Mammary epithelial cell (primary cell): ENCODE data around the gene JPH3.

Experiments used
- EZH2 ChIP-seq: IDR thresholded peaks from 2 replicates; pipeline ENCODE4 v1.6.1; 2012; ENCODE audit warnings: low read length, inconsistent platforms, borderline replicate concordance
- TF ChIP-seq, protein P1 (sequence below), 2 donors: IDR thresholded peaks in 1 of 2; conservative IDR thresholded peaks in 1 of 2; 2 replicates each; pipeline ENCODE4 v1.5.1; 2011 to 2012; ENCODE audit warnings: inconsistent platforms in 2 of 2, low read length in 2 of 2, mild to moderate bottlenecking in 2 of 2, control low read depth in 1 of 2, low read depth in 1 of 2; ENCODE audit not compliant: insufficient read depth in 1 of 2; ENCODE audit errors: extremely low read depth in 1 of 2

DNA sequence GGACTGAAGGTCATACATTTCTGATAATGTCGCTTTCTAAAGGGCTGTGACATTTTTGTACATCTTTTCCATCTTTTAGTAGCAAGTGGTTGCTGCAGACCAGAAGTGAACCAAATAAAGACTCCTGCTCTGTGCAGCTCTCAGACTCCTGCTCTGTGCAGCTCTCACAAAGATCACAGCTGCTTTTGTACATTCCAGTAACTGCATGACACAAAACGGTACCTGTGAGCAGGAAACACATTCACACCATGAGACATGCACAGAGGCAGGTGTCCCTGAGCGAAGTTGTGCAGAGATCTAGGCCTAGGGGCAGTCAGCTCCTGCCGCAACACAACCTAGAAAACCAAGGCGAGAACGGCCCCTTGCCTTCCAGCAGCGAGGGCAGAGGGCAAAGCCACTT, 95.9 kb downstream of the JPH3 start:
- TF ChIP-seq, protein P1, sequence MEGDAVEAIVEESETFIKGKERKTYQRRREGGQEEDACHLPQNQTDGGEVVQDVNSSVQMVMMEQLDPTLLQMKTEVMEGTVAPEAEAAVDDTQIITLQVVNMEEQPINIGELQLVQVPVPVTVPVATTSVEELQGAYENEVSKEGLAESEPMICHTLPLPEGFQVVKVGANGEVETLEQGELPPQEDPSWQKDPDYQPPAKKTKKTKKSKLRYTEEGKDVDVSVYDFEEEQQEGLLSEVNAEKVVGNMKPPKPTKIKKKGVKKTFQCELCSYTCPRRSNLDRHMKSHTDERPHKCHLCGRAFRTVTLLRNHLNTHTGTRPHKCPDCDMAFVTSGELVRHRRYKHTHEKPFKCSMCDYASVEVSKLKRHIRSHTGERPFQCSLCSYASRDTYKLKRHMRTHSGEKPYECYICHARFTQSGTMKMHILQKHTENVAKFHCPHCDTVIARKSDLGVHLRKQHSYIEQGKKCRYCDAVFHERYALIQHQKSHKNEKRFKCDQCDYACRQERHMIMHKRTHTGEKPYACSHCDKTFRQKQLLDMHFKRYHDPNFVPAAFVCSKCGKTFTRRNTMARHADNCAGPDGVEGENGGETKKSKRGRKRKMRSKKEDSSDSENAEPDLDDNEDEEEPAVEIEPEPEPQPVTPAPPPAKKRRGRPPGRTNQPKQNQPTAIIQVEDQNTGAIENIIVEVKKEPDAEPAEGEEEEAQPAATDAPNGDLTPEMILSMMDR (conservative IDR thresholded peaks at IDR 0.05 in 1 of 2, IDR thresholded peaks at IDR 0.05 in 1 of 2; ENCODE audit: extremely low read depth in 1 of 2, insufficient read depth in 1 of 2, low read depth in 1 of 2, low read length in 2 of 2): no peak
- TF ChIP-seq EZH2: no peak
